Kidney tubule cell (primary cell): ENCODE data around the gene LRRC31.

Experiments used
- DNase-seq: peaks from one replicate; pipeline ENCODE4 v3.0.0-alpha.2; 2018; ENCODE audit warnings: low spot score

Gene LRRC31

DNA sequence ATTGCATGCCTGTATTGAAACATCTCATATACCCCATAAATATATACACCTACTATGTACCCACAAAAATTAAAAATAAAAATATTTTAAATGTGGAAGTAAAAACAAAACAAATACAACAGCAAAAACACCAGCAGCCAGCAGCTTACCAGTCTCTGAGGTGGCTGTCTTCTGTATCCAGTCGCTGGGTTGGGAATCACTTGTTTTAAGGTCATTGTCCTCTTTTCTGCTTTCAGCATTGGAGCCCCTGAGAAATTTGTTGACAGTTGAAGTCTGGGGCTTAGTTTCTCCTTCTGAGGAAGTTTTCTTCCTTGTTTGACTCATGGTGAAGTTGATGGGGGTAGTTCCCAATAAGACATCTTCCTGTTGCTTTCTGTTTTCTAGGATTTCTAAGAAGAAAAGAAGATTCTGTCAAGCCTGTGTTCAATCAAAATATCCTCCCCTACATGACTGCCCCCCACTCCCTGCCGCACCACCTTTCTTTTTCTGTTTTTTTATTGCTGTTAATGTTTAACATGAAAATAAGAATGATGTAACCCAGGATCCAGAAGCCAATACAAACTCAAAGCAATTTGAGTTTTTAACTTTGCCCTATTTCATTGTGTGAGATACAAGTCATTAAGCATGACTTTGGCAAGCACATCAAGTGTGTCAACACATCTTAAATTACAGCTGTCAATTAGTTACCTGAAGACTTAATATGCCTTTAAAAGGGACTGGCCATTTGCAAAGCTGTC lies at the start of gene LRRC31:
Gene LRRC31, minus strand, starts transcription at position 452 of the 737 bp plus-strand sequence. Its CDS starts 128 bp downstream, at position 324.
- peak; percentile 79 for DNase-seq

DNA sequence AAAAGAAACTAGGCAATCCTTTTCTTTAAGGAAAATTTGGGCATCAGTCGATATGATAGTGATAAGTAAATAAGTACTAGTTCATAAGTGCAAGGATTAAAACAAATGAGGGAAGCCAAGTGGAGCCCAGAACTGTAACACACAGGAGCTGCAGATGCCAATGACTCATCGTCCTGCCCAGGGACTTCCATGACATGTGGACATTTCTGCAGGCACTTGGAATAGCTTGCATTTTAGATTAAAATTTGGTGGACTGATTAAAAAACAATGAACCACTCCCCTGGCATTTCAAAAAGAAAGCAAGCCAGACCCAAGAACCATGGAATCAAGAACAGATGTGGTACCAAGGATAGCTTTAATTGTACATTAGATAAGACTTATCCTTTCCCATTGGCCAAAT lies 44.6 kb upstream of the LRRC31 start:
- peak; percentile 41 for DNase-seq

DNA sequence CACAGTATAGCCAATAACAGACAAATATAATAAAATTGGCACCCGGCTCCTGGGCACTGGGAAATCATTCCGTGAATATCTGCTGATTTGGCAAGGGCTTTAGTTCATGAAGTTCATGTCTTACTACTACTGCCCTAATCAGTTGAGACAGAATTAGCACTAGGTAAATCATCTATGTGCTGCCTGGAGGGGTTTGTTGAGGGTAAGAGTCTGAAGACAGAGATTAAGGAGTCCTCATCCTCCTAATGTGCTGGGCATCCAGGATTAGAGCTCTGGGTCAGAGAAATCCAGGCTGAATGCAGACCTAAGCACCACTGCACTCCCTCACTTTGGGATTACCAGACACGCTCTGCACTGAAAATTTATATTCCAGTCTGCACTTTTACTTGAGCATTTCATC lies 43.6 kb upstream of the LRRC31 start:
- no peak for DNase-seq

DNA sequence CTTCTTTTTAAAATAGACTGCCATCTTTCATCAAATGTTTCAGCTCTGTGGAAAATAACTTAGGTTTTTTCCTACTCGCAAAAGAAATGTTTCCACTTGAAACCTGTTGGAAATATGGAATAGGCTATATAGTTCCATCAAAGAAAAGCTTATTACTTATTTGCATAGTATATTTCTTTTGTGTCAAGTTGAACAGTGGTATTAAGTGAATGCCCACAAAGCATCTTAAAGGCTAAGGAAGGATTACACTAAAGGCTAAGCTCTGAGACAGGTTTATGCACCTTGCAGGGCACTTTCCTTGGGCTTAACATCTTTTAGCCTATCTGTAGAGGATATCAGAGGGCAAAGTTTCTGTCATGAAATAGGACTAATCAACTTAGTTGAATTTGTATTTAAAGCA lies 41.5 kb upstream of the LRRC31 start, which contains the start of gene SAMD7:
Gene SAMD7, plus strand, starts transcription at position 301 of the 400 bp plus-strand sequence. CDS start 7,927 bp downstream, outside the sequence.
- DNase-seq = no peak

DNA sequence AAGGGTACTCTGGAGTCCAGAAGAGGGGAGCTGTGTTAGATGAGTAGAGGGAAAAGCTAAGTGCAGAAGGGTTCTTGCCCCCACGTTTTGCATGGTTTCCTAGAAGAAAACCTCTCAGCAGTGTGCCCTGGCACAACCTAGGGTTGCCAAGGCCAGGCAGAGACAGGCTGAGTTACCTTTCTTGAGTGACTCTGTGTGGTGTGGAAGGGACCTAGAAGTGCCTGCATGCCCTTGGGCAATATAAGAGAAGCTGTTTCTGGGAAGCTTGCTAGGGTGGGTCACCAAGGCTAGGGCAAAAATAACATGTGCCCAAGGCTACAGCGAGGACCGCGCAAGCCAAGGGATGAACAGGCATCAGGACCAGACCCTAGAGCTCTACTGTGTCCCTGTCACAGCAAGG lies 38.2 kb upstream of the LRRC31 start:
- DNase-seq = no peak

DNA sequence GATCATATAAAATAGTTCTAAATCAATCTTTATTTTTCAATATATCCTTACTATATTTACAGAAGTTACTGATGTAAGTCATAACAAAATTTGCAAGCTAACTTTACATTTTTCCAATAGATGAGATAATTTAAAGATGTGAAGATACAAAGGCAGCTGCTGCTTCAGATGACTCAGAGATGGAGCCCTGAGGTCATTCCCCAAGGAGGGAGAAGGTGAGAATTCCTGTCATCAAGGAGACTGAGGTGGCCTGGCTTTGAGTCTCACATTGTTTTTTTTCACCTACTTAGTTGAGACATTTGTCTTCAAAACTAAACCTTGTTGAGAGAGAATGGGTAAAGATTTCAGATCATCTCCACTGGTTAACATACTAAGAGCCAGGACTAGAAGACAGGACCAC lies 37.7 kb upstream of the LRRC31 start:
- DNase-seq = peak; percentile 5

DNA sequence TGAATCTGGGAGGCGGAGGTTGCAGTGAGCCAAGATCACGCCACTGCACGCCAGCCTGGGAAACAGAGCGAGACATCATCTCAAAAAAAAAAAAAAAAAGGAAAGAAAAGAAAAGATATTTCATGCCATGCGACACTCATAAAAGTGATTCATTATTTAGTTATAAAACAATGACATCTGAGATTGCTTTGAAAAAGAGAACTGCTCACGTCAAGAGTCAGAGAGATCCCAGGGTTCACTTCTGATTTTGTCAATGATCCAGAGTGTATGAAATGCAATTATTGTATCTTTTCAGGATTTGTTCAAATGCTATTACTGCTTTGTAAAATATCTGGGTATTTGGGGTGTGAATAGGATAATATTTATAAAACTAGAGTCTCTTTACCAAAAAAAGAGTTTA lies 35.7 kb upstream of the LRRC31 start:
- DNase-seq = no peak

DNA sequence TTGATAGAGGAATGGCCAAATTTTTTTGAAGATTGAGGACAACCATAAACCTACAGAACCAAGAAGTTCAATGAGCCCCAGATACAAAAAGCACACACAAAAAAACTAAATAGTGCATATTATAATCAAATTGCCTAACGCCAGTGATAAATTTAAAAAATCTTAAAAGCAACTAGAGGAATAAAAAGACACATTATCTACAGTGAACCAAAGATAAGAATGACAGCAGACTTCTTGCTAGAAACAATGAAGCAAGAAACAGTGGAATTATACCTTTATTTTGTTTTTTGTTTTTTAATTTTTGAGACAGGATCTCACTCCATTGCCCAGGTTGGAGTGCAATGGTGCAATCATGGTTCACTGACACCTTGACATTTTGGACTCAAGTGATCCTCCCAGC lies 31.7 kb upstream of the LRRC31 start:
- DNase-seq = no peak

DNA sequence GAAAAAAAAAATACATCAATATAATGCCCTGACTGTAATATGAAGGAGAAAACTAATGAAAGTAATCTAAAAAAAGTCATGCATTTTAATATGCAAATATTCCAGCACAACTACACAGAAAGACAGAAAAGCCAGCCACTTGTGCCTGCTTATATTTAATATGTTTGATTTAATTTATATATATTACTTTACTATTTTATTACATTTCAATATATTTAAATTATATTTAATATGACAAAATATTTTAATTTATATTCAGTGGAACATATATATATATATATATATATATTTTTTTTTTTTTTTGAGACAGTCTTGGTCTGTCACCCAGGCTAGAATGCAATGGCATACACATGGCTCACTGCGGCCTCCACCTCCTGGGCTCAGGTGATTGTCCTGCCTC lies 27.5 kb upstream of the LRRC31 start:
- no peak for DNase-seq

DNA sequence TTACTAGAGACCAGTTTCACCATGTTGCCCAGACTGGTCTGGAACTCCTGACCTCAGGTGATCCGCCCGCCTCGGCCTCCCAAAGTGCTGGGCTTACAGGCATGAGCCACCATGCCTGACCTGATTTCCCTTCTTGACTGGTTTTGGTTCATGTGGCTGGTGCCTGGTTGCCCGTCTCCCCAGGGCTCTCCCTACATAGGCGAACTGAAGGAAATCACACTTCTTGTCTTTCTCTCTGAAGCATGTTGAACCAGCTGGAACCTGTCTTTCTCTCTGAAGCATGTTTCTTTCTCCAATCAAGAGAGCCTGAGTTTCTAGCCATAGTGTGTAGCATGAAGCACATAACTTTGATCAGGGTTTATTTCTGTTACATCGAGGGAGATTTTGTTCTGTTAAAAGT lies 25.3 kb upstream of the LRRC31 start:
- DNase-seq = no peak

DNA sequence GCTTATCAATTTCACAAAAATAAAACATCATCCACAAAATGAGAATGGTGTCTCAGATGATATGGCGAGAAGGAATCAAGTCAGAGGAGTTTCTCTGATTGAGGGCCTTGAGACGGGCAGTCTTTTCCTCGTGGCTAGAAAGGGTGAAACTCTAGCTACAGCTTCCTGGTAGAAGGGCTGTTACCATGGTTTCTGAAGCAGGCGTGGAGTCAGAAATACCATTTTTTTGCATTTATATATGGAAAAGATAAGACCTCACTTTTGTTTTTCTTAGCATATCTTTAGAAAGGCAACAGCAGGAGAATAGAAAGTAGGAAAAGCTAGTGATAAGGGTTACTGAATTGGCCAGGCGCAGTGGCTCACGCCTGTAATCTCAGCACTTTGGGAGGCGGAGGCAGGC lies 24.4 kb upstream of the LRRC31 start:
- DNase-seq = no peak

DNA sequence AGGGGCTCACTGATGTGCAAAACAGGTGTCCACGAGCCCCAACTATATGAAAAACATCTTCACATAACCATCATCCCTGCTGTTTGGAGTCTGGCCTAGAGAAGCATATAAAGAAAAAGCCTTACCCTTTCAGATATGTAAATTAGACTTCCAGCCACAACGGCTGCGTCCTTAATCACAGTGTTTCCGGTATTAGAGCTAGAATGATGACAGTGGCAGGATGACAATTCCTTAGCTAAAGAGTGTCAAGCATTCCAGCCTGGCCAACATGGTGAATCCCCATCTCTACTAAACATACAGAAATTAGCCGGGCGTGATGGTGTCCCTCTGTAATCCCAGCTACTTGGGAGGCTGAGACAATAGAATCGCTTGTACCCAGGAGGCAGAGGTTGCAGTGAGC lies 22.2 kb upstream of the LRRC31 start:
- no peak for DNase-seq

DNA sequence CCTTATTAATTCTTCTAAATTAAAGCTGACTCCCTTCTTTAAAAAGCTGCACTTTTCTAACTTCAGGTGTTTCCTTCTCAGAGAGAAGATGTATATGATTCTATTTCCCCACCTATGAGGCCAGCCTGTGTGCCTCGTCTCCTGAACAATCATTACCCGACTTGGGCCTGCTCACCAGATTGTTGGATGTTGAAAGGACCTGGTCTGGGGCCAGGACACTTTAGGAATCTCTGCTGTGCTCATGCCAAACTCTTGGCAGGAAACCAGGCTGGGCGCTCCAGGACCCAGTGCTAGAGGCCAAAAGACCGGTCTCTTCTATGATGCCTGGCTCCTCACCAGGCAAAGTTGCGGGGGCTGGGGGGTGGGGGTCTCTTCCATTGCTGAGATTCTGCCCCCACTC lies 16.9 kb upstream of the LRRC31 start:
- DNase-seq = peak; percentile 57

DNA sequence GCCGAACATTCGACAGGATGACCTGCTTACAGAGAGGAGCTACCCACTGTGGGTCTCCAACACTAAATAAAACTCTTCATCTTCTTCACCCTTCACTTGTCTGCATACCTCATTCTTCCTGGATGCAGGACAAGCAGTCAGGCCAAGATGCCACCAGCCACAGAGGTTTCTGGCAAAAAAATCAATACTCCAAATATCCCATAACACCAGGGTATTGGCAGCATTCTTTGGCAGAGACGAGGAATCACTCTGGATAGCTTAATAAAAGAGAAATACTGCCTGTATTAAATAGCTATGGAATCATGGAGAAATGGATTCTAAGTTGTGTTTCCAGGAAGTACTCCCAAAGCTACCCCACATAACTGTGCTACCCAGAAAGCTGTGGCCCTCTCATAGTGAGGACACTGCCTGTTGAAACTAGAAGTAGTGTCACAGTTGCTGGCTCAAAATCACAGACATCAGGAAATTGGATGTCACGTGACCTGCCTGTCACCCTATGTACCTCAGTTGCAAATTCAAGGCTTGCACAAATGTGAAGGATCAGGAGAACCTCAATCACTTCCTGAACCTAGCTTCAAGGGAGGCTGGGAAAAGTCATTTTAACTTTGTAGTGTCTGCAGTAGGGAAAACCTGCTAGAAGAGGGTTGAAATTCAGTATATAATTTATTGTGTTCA lies 11.0 kb upstream of the LRRC31 start:
- no peak for DNase-seq

DNA sequence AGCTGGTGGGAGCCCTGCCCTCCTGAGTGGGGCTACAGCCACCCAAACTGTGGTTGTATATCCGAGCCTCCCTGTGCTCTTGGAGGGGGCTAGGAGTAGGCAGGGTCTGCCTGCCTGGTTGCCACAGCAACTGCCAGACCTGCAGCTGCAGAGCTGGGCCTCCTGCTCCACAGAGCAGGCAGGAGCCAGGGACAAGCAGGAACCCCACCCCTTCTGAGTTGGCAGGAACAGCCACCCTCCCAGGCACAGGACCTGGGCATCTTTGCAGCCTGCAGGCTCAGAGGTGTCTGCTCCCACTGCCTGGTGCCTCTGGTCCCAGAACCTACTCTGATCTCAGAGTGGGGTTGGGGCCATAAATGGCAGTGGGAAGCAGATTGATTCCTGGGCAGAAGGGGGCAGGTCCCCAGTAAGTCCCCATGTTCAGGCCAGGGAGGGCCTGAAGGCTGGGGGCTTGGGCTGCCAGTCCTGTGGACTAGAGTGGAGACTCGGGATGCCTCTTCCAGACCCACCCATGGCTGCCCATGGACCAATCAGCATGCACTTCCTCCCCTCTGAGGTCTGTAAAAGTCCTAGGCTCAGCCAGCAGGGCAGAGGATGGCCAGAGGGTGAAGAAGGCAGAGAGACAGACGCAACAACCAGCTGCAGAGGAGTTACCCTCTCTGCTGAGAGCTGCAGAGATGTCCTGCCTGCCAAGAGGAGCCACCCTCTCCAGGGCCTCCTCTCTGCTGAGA lies 10.3 kb upstream of the LRRC31 start:
- DNase-seq = no peak

DNA sequence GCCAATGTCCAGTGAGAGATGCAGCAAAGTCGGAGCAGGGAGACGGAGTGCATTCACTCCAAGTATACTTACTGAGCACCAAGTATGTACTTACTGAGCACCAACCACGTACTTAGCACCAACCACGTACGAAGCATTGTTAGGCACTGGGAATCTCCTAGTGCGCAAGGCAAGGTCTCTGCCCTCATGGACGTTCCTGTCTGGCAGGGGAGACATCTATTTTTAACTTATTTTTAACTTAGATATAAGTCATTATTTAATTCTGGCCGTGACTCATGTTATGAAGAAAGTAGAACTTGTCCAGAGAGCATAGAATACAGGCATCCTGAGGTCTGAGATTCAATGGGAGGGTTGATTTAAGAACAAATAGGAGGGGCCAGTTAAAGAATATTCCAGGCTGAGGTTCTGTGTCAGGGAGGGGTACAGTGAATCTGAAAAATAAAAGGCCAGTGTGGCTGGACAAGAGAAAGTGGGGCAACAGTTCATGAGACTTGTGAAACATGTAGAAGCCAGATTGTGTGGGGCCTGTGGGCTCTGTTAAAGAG lies 9.3 kb upstream of the LRRC31 start:
- DNase-seq = no peak

DNA sequence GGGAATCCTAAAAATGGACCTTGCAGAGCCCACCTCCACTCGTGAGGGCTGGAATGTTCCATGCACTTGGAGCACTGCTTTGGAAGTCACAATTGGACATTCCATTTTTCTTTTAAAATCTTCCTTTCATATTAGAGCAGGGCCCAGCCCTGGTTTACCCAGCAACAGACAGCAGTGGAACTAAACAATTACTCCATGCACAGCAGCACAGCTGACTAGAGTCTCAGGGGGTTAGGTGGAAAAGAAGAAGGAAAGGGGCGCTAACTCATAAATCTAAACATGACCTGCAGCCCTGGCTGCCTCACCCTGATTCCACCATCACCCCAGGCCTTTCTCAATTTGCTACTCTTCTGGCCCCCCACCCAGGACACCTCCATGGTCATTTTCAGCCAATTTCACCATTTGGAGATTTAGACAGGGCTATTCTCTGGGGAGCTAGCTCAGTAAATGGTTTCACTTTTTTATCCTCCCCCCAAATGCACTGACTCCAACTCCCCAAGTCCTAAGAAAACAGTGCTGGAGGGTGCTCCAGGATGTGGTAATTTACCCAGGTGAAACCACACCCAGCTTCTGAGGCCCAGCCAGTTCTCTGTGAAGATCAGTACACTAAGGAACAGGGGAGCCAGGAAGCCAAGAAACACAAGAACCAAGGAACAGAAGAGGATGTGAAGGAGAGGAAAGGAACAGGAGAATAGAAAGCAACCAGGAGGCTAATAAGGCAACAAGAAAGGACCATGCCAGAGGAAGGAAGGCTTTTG lies 1.6 kb upstream of the LRRC31 start:
- peak; percentile 36 for DNase-seq

DNA sequence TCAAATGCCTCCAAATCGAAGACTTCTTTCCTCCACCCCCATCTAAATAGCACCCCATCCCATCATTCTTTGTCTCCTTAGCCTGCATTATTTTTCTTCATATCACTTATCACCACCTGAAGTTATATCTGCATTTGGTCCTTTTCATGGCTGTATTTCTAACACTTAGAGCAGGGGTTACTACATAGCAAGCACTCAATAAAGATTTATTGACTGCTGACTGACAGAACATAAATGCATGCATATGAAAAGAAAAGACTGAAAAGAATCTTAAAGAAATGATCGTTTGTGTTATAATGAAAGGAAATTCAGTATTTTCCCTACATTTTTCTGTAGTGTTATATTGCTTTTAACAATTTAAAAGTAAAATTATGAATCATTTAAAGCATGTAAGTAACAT lies 1.4 kb downstream of the LRRC31 start:
- DNase-seq = no peak

DNA sequence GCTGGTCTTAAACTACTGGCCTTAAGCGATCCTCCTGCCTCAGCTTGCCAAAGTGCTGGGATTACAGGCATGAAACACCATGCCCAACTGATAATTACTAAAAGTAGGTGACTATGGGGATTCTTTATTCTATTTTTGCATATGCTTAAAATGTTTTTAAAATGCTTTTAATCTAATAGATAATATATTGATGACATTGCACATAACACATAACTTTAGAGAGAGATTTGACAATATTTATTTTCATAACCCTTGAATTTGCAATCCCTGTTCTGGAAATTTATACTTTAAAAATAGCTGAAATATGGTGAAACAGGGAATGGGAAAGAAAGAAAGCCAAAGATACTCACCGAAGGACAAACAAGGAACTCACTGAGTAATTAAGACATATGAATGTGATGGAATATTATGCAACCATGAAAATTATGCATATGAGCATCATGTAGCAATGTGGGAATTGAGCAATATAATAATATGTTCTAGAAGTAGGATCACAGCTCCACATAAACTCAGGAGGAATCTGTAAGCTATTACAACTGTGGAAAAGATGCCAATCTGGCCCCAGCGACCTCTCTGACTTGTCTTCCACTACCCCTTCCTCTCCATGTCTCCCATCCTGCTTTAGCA lies 2.0 kb downstream of the LRRC31 start:
- DNase-seq = no peak

DNA sequence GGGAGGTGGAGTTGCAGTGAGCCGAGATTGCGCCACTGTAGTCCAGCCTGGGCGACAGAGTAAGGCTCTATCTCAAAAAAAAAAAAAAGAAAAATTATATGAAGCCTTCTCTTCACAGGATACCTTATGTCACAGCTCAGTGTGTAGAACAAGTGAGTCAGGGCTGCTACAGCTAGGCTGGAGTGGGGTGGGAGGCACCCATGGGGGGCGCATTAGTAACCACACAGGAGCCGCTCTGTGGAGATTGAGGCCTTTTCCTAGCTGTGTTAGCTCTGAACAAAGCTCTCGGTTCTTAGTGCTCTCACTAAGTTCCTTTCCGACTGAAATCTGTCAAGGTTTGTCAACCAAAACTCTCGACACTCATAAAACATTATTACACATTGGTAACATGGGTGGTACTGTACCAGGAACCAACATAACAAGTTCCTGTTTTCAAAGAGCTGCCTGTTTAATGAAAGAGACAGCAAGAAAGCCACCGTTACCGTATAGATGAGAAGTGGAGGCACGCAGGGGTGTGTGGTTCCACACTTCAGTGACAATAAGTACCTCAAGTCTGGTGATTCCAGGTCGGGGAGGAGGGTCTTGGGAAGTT lies 4.5 kb downstream of the LRRC31 start:
- DNase-seq = no peak

DNA sequence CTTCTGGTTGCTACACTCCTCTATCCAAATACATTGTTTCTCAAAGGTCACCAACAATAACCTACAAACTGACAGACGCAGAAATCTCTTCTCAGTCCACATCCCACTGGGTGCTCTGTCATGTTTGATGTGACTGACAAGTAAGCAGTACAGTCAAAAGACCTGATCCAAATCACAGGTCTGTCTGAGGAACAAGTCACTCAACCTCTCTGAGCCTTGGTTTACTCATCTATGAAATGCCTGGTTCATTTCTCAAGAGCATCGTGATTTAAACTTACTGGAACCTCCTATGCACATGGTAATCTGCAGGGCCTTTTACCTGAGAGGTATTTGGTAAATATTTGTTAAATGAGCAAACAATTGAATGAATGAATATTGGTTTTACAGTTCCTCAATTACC lies 5.5 kb downstream of the LRRC31 start:
- DNase-seq = no peak
